KOPT-K1 (cell line): ENCODE data around the gene ESRRG.

Experiments used
- H3K27ac ChIP-seq: fragments of 200-600 bp; sonication (generic); 2 replicates; pipeline ENCODE4 v1.5.1; 2016; ENCODE audit warnings: antibody characterized with exemption, mild to moderate bottlenecking, low read depth, low read length; ENCODE audit not compliant: poor library complexity, severe bottlenecking
- H3K36me3 ChIP-seq: fragments of 200-600 bp; sonication (generic); 2 replicates; pipeline ENCODE4 v1.5.1; 2017; ENCODE audit warnings: antibody characterized with exemption, mild to moderate bottlenecking, low read length, moderate library complexity; ENCODE audit not compliant: insufficient read depth
- H3K9me3 ChIP-seq: fragments of 200-600 bp; sonication (generic); 2 replicates; pipeline ENCODE4 v1.5.1; 2017; ENCODE audit warnings: antibody characterized with exemption, low read length, mild to moderate bottlenecking; ENCODE audit not compliant: insufficient read depth, poor library complexity, severe bottlenecking

The ESRRG gene

GRCh38 chr1:216457356-216457755 lies 265.9 kb downstream of the ESRRG start:
- Histone ChIP-seq H3K9me3 (no peaks in the 10 kb centered on the region), H3K36me3 (no peaks in the 10 kb centered on the region), H3K27ac (no peak overlapping the region)

GRCh38 chr1:216456682-216457081 lies 266.5 kb downstream of the ESRRG start:
- Histone ChIP-seq H3K27ac (no peak overlapping the region), H3K36me3 (no peaks in the 10 kb centered on the region), H3K9me3 (no peaks in the 10 kb centered on the region)

GRCh38 chr1:216453777-216454176 lies 269.5 kb downstream of the ESRRG start:
- Histone ChIP-seq H3K27ac (no peak overlapping the region), H3K36me3 (no peaks in the 10 kb centered on the region), H3K9me3 (no peaks in the 10 kb centered on the region)
